ENCODE data around the gene VEGFC. TPM values are rescaled to one million over a fixed set of nuclear protein-coding genes. Genes with fewer than 3 reads are reported as not detected.

The VEGFC gene
- total and polyA plus RNA-seq, 10 of the 15 experiments (the other 5 are each of a cell fraction or from before 2014, with no cell fraction given), result 0.03 to 0.04 TPM; not detected in 8

DNA sequence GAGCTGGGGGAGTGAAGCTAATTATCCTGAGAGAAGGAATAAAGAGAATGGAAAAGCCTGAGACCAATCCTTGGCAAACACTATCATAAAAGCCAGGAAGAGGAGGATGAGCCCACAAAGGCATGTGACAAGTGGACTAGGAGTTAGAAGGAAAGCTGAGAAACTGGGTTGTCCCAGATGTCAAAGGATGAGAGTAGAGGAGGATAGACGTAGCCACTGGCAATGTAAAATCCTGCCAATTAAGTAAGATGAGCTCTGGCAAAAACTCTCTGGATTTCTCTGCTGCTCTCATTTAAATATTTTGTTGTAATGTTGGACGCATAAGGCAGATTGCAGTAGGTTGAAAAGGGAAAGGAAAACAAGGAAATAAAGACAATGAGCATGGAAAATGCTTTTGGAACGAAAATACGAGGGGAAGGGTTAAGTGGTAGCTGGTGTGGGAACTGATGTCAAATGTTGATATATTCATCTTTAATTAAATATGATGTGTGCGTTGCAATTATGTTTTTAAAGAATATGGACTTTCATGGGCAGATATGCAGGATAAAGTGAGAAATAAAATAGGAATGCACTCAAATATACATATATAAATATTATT lies 14.2 kb upstream of the VEGFC start (continued):
- no peak for TF ChIP-seq NBN (IDR thresholded peaks at IDR 0.05)
- TF ChIP-seq KAT2A (conservative IDR thresholded peaks at IDR 0.05; ENCODE audit: control insufficient read depth, low read depth, low read length), result no peak
- no peak for TF ChIP-seq MTA2 (IDR thresholded peaks at IDR 0.05; ENCODE audit: low read depth)
- no peak for TF ChIP-seq SMC3 (IDR thresholded peaks at IDR 0.05; ENCODE audit: borderline replicate concordance, low read length)
- no peak for TF ChIP-seq RAD51 (IDR thresholded peaks at IDR 0.05)
- no peak for TF ChIP-seq IKZF1 (conservative IDR thresholded peaks at IDR 0.05)

DNA sequence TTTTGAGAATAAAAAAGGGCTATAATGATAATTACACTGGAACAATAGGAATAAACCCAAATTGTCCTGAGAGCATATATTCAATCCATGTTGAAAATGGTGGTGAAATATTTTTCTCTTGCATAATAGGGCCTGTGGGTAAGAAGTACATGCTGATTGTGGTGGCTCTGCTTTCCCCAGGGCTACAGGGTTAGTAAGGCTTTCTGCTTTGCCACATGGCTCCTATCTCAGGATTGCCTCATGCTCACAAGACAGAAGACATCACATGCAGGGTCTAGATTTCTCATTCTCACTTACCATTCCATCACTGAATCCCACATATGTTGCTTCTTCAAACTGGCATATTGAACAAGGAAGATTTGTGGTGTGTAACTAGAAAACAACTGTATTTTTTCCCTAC lies 12.4 kb upstream of the VEGFC start:
- Histone ChIP-seq H3K27ac (ENCODE audit: control insufficient read depth, insufficient read depth) (no peak overlapping the region), H4K20me1 (ENCODE audit: control insufficient read depth, insufficient read depth) (no peaks in the 10 kb centered on the region), H3K4me3 (no peak overlapping the region), H3K36me3 (ENCODE audit: control insufficient read depth in 2 of 2, insufficient read depth in 2 of 2, low read length in 1 of 2) (no peaks in the 10 kb centered on the region), H3K27me3 (replicated peaks in 1 of 2; ENCODE audit: control insufficient read depth in 2 of 2, insufficient read depth in 2 of 2, low read length in 1 of 2) (no peaks in the 10 kb centered on the region), H3K9me3 (replicated peaks; ENCODE audit: control insufficient read depth, insufficient read depth, low read length) (no peaks in the 10 kb centered on the region), H3K9ac (ENCODE audit: control insufficient read depth, insufficient read depth, low read length) (no peak overlapping the region), H2AFZ (ENCODE audit: control insufficient read depth, low read depth, low read length) (no peak overlapping the region), H3K4me2 (ENCODE audit: control insufficient read depth, insufficient read depth) (no peak overlapping the region), H3K4me1 (ENCODE audit: control insufficient read depth, insufficient read depth, low read length) (no peaks in the 10 kb centered on the region), H3K79me2 (ENCODE audit: control insufficient read depth, insufficient read depth, low read length) (no peaks in the 10 kb centered on the region)
- POLR2A ChIA-PET, result no interaction called here
- FAIRE-seq (no peak), ATAC-seq (no peak), DNase-seq (ENCODE audit: low read depth, low spot score) (no peak)
- RAD21 ChIA-PET (ENCODE audit: unreplicated experiment), result no interaction called here
- SMC1A ChIA-PET (ENCODE audit: uncharacterized antibody, unreplicated experiment), result no interaction called here
- TF ChIP-seq RAD51 (IDR thresholded peaks at IDR 0.05) (no peak), FOXM1 (IDR thresholded peaks at IDR 0.05; ENCODE audit: low read depth, low read length) (no peak), STAT3 (IDR thresholded peaks at IDR 0.05; ENCODE audit: low read depth, low read length) (no peak), FOS (IDR thresholded peaks at IDR 0.05; ENCODE audit: borderline replicate concordance, extremely low read depth, insufficient read length) (no peak), HDAC2 (IDR thresholded peaks at IDR 0.05) (no peak), BACH1 (IDR thresholded peaks at IDR 0.05; ENCODE audit: borderline replicate concordance) (no peak), NFYA (IDR thresholded peaks at IDR 0.05; ENCODE audit: borderline replicate concordance, low read depth, low read length) (no peak), CBX5 (IDR thresholded peaks at IDR 0.05; ENCODE audit: low read depth) (no peak)
- TF ChIP-seq, protein P1, sequence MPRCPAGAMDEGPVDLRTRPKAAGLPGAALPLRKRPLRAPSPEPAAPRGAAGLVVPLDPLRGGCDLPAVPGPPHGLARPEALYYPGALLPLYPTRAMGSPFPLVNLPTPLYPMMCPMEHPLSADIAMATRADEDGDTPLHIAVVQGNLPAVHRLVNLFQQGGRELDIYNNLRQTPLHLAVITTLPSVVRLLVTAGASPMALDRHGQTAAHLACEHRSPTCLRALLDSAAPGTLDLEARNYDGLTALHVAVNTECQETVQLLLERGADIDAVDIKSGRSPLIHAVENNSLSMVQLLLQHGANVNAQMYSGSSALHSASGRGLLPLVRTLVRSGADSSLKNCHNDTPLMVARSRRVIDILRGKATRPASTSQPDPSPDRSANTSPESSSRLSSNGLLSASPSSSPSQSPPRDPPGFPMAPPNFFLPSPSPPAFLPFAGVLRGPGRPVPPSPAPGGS (IDR thresholded peaks at IDR 0.05; ENCODE audit: borderline replicate concordance, insufficient read depth, low read depth, low read length, poor library complexity, severe bottlenecking), result no peak
- intact Hi-C loops (cut with micrococcal nuclease; ENCODE audit: unreplicated experiment), result no loop called here
- BruUV-seq (replicated peaks), result no TSS peak
- in situ Hi-C loops (cut with MboI), result no loop called here
- CTCF ChIA-PET, result no interaction called here
